Measurements from ENCODE around the gene CGN.

GRCh38 chr1:151493042-151493441, 18.1 kb upstream of the CGN start:
- TF ChIP-seq CTCF (IDR thresholded peaks at IDR 0.05): no peak
- no peak for TF ChIP-seq POLR2AphosphoS5 (IDR thresholded peaks at IDR 0.05)
